ENCODE data around the gene SERINC3.

DNA sequence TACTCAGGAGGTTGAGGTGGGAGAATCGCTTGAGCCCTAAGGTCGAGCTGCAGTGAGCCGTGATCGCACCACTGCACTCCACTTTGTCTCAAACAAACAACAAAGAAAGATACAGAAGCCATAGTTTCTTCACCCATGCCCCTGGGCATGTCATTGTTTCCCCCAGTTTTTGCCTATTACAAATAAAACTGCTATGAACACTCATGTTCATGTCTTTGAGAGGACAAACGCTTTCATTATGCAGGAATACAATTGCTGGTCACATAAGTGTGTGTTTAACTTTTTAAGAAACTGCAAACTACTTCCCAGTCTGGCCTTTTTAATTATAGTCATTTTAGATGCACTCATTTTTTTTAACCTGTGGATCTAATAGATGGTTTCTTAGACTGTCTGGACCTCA, 58.4 kb downstream of the SERINC3 start:
- TF ChIP-seq, protein P1, sequence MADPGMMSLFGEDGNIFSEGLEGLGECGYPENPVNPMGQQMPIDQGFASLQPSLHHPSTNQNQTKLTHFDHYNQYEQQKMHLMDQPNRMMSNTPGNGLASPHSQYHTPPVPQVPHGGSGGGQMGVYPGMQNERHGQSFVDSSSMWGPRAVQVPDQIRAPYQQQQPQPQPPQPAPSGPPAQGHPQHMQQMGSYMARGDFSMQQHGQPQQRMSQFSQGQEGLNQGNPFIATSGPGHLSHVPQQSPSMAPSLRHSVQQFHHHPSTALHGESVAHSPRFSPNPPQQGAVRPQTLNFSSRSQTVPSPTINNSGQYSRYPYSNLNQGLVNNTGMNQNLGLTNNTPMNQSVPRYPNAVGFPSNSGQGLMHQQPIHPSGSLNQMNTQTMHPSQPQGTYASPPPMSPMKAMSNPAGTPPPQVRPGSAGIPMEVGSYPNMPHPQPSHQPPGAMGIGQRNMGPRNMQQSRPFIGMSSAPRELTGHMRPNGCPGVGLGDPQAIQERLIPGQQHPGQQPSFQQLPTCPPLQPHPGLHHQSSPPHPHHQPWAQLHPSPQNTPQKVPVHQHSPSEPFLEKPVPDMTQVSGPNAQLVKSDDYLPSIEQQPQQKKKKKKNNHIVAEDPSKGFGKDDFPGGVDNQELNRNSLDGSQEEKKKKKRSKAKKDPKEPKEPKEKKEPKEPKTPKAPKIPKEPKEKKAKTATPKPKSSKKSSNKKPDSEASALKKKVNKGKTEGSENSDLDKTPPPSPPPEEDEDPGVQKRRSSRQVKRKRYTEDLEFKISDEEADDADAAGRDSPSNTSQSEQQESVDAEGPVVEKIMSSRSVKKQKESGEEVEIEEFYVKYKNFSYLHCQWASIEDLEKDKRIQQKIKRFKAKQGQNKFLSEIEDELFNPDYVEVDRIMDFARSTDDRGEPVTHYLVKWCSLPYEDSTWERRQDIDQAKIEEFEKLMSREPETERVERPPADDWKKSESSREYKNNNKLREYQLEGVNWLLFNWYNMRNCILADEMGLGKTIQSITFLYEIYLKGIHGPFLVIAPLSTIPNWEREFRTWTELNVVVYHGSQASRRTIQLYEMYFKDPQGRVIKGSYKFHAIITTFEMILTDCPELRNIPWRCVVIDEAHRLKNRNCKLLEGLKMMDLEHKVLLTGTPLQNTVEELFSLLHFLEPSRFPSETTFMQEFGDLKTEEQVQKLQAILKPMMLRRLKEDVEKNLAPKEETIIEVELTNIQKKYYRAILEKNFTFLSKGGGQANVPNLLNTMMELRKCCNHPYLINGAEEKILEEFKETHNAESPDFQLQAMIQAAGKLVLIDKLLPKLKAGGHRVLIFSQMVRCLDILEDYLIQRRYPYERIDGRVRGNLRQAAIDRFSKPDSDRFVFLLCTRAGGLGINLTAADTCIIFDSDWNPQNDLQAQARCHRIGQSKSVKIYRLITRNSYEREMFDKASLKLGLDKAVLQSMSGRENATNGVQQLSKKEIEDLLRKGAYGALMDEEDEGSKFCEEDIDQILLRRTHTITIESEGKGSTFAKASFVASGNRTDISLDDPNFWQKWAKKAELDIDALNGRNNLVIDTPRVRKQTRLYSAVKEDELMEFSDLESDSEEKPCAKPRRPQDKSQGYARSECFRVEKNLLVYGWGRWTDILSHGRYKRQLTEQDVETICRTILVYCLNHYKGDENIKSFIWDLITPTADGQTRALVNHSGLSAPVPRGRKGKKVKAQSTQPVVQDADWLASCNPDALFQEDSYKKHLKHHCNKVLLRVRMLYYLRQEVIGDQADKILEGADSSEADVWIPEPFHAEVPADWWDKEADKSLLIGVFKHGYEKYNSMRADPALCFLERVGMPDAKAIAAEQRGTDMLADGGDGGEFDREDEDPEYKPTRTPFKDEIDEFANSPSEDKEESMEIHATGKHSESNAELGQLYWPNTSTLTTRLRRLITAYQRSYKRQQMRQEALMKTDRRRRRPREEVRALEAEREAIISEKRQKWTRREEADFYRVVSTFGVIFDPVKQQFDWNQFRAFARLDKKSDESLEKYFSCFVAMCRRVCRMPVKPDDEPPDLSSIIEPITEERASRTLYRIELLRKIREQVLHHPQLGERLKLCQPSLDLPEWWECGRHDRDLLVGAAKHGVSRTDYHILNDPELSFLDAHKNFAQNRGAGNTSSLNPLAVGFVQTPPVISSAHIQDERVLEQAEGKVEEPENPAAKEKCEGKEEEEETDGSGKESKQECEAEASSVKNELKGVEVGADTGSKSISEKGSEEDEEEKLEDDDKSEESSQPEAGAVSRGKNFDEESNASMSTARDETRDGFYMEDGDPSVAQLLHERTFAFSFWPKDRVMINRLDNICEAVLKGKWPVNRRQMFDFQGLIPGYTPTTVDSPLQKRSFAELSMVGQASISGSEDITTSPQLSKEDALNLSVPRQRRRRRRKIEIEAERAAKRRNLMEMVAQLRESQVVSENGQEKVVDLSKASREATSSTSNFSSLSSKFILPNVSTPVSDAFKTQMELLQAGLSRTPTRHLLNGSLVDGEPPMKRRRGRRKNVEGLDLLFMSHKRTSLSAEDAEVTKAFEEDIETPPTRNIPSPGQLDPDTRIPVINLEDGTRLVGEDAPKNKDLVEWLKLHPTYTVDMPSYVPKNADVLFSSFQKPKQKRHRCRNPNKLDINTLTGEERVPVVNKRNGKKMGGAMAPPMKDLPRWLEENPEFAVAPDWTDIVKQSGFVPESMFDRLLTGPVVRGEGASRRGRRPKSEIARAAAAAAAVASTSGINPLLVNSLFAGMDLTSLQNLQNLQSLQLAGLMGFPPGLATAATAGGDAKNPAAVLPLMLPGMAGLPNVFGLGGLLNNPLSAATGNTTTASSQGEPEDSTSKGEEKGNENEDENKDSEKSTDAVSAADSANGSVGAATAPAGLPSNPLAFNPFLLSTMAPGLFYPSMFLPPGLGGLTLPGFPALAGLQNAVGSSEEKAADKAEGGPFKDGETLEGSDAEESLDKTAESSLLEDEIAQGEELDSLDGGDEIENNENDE (IDR thresholded peaks at IDR 0.05; ENCODE audit: insufficient replicate concordance, low read length) = no peak
- TF ChIP-seq POLR2A (IDR thresholded peaks at IDR 0.05; ENCODE audit: control extremely low read depth in 1 of 2, low read depth in 2 of 2, low read length in 2 of 2) (no peak), SAP30 (IDR thresholded peaks at IDR 0.05; ENCODE audit: insufficient read depth, insufficient replicate concordance, low read length) (no peak), SIX5 (IDR thresholded peaks at IDR 0.05; ENCODE audit: low read depth, low read length) (no peak), EZH2 (IDR thresholded peaks at IDR 0.05; ENCODE audit: low read depth, low read length, severe bottlenecking) (no peak)
